Neural cell (in vitro differentiated cells): ENCODE measurements around the gene NCLN. TPM values are rescaled to one million over a fixed set of nuclear protein-coding genes. Genes with fewer than 3 reads are reported as not detected.

Experiments used
- H2AFZ ChIP-seq: fragments of 200-600, 300-800 bp; sonication (generic), shearing (Covaris generic); 2 replicates; pipeline ENCODE4 v1.6.0; 2014; ENCODE audit warnings: low read depth, mild to moderate bottlenecking, antibody characterized with exemption, low read length, moderate library complexity
- H3F3A ChIP-seq: fragments of 200-600 bp; shearing (Covaris generic); 2 replicates; pipeline ENCODE4 v1.6.1; 2016; ENCODE audit warnings: mild to moderate bottlenecking, moderate library complexity, mixed read lengths, antibody characterized with exemption, low read length; ENCODE audit not compliant: insufficient read depth, poor library complexity, severe bottlenecking
- H3K27ac ChIP-seq: fragments of 200-600, 300-800 bp; sonication (generic), shearing (Covaris generic); 2 replicates; pipeline ENCODE4 v1.5.1; 2014; ENCODE audit warnings: mild to moderate bottlenecking, low read length, moderate library complexity
- H3K27me3 ChIP-seq: fragments of 300-800, 200-600 bp; sonication (generic), shearing (Covaris generic); 2 replicates; pipeline ENCODE4 v1.6.0; 2014; ENCODE audit warnings: mild to moderate bottlenecking, low read depth, low read length, moderate library complexity; ENCODE audit not compliant: insufficient read depth
- H3K36me3 ChIP-seq: fragments of 300-800, 200-600 bp; sonication (generic), shearing (Covaris generic); 2 replicates; pipeline ENCODE4 v1.5.1; 2014; ENCODE audit warnings: mild to moderate bottlenecking, antibody characterized with exemption, low read length, moderate library complexity; ENCODE audit not compliant: insufficient read depth
- H3K4me2 ChIP-seq: fragments of 300-800, 200-600 bp; sonication (generic), shearing (Covaris generic); 2 replicates; pipeline ENCODE4 v1.6.0; 2014; ENCODE audit warnings: mild to moderate bottlenecking, low read length
- H3K4me3 ChIP-seq: fragments of 300-800, 200-600 bp; sonication (generic), shearing (Covaris generic); 2 replicates; pipeline ENCODE4 v1.5.1; 2014; ENCODE audit warnings: mild to moderate bottlenecking, low read length, moderate library complexity
- H3K79me2 ChIP-seq: fragments of 200-600 bp; shearing (Covaris generic); replicated peaks from 2 replicates; pipeline ENCODE4 v1.6.0; 2014; ENCODE audit warnings: mild to moderate bottlenecking, low read length, moderate library complexity; ENCODE audit not compliant: insufficient read depth
- H3K9ac ChIP-seq: fragments of 300-800, 200-600 bp; sonication (generic), shearing (Covaris generic); 2 replicates; pipeline ENCODE4 v1.6.1; 2016; ENCODE audit warnings: mild to moderate bottlenecking, low read length, mixed read lengths
- H3K9me2 ChIP-seq: fragments of 200-600 bp; shearing (Covaris generic); 2 replicates; pipeline ENCODE4 v1.6.1; 2016; ENCODE audit warnings: mild to moderate bottlenecking, low read length, mixed read lengths; ENCODE audit not compliant: insufficient read depth
- H3K9me3 ChIP-seq: fragments of 200-600, 300-800 bp; sonication (generic), shearing (Covaris generic); 2 replicates; pipeline ENCODE4 v1.6.1; 2016; ENCODE audit warnings: mild to moderate bottlenecking, mixed run types, low read length, moderate library complexity, mixed read lengths
- H4K20me1 ChIP-seq: fragments of 200-600 bp; shearing (Covaris generic); 2 replicates; pipeline ENCODE4 v1.6.1; 2016; ENCODE audit warnings: mild to moderate bottlenecking, mixed run types; ENCODE audit not compliant: insufficient read depth
- EP300 ChIP-seq: fragments of 450-650 bp; conservative IDR thresholded peaks from 2 replicates; pipeline ENCODE4 v1.6.1; 2014; ENCODE audit warnings: antibody characterized with exemption, mild to moderate bottlenecking, moderate library complexity; ENCODE audit not compliant: poor library complexity, severe bottlenecking
- EZH2 ChIP-seq: fragments of 200-600, 300-800 bp; shearing (Covaris generic), sonication (generic); IDR thresholded peaks from 2 replicates; pipeline ENCODE4 v1.6.1; 2014; ENCODE audit warnings: antibody characterized with exemption, low read length, borderline replicate concordance, mild to moderate bottlenecking; ENCODE audit not compliant: insufficient read depth, poor library complexity, severe bottlenecking
- MXI1 ChIP-seq: fragments of 450-650 bp; conservative IDR thresholded peaks from 2 replicates; pipeline ENCODE4 v1.6.1; 2014; ENCODE audit warnings: antibody characterized with exemption, mild to moderate bottlenecking; ENCODE audit not compliant: poor library complexity, severe bottlenecking
- POLR2AphosphoS5 ChIP-seq: IDR thresholded peaks from 2 replicates; pipeline ENCODE4 v1.6.1; 2012
- RAD21 ChIP-seq: fragments of 450-650 bp; conservative IDR thresholded peaks from 2 replicates; pipeline ENCODE4 v1.6.1; 2014; ENCODE audit warnings: antibody characterized with exemption, mild to moderate bottlenecking, moderate library complexity
- SMC3 ChIP-seq: fragments of 450-650 bp; conservative IDR thresholded peaks from 2 replicates; pipeline ENCODE4 v1.6.1; 2014; ENCODE audit warnings: antibody characterized with exemption, mild to moderate bottlenecking, moderate library complexity; ENCODE audit not compliant: poor library complexity
- TAF1 ChIP-seq: IDR thresholded peaks from 2 replicates; pipeline ENCODE4 v1.6.1; 2012; ENCODE audit warnings: low read depth
- polyA plus RNA-seq: library from polyadenylated mRNA; depleted of rRNA; stranded (reverse); fragments of >200 nt; gene quantifications from 2 replicates; pipeline ENCODE4 v1.2.3, GENCODE V29; 2014
- TF ChIP-seq, protein P1 (sequence below): fragments of 450-650 bp; IDR thresholded peaks from 2 replicates; pipeline ENCODE4 v1.5.1; 2014; ENCODE audit warnings: antibody characterized with exemption, mild to moderate bottlenecking, moderate library complexity; ENCODE audit not compliant: poor library complexity, severe bottlenecking
- TF ChIP-seq, protein P2 (sequence below): IDR thresholded peaks from 2 replicates; pipeline ENCODE4 v1.6.1; 2012; ENCODE audit warnings: borderline replicate concordance

The NCLN gene
- polyA plus RNA-seq, 1 donor from 2014 or later, result 23.5 TPM

- H3K79me2 ChIP-seq, result no peaks in the 10 kb centered on the region
- no peaks in the 10 kb centered on the region for H3K27me3 ChIP-seq
- no peaks in the 10 kb centered on the region for H4K20me1 ChIP-seq
- no peak overlapping the region for H3K9ac ChIP-seq
- no peak overlapping the region for H2AFZ ChIP-seq
- H3K27ac ChIP-seq, result no peak overlapping the region
- H3K9me3 ChIP-seq, result no peaks in the 10 kb centered on the region
- no peaks in the 10 kb centered on the region for H3F3A ChIP-seq
- H3K4me3 ChIP-seq, result no peak overlapping the region
- no peak for TF ChIP-seq MXI1
- no peak for TF ChIP-seq EP300
- TF ChIP-seq POLR2AphosphoS5, result no peak
- TF ChIP-seq EZH2, result no peak
- no peak for TF ChIP-seq SMC3
- TF ChIP-seq, protein P1, sequence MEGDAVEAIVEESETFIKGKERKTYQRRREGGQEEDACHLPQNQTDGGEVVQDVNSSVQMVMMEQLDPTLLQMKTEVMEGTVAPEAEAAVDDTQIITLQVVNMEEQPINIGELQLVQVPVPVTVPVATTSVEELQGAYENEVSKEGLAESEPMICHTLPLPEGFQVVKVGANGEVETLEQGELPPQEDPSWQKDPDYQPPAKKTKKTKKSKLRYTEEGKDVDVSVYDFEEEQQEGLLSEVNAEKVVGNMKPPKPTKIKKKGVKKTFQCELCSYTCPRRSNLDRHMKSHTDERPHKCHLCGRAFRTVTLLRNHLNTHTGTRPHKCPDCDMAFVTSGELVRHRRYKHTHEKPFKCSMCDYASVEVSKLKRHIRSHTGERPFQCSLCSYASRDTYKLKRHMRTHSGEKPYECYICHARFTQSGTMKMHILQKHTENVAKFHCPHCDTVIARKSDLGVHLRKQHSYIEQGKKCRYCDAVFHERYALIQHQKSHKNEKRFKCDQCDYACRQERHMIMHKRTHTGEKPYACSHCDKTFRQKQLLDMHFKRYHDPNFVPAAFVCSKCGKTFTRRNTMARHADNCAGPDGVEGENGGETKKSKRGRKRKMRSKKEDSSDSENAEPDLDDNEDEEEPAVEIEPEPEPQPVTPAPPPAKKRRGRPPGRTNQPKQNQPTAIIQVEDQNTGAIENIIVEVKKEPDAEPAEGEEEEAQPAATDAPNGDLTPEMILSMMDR, result no peak
- TF ChIP-seq RAD21, result no peak
- TF ChIP-seq TAF1, result no peak
- TF ChIP-seq, protein P2, sequence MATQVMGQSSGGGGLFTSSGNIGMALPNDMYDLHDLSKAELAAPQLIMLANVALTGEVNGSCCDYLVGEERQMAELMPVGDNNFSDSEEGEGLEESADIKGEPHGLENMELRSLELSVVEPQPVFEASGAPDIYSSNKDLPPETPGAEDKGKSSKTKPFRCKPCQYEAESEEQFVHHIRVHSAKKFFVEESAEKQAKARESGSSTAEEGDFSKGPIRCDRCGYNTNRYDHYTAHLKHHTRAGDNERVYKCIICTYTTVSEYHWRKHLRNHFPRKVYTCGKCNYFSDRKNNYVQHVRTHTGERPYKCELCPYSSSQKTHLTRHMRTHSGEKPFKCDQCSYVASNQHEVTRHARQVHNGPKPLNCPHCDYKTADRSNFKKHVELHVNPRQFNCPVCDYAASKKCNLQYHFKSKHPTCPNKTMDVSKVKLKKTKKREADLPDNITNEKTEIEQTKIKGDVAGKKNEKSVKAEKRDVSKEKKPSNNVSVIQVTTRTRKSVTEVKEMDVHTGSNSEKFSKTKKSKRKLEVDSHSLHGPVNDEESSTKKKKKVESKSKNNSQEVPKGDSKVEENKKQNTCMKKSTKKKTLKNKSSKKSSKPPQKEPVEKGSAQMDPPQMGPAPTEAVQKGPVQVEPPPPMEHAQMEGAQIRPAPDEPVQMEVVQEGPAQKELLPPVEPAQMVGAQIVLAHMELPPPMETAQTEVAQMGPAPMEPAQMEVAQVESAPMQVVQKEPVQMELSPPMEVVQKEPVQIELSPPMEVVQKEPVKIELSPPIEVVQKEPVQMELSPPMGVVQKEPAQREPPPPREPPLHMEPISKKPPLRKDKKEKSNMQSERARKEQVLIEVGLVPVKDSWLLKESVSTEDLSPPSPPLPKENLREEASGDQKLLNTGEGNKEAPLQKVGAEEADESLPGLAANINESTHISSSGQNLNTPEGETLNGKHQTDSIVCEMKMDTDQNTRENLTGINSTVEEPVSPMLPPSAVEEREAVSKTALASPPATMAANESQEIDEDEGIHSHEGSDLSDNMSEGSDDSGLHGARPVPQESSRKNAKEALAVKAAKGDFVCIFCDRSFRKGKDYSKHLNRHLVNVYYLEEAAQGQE, result no peak
- H3K9me2 ChIP-seq, result no peaks in the 10 kb centered on the region
- no peaks in the 10 kb centered on the region for H3K36me3 ChIP-seq
- no peak overlapping the region for H3K4me2 ChIP-seq
These were observed 13.4 kb downstream of the NCLN start for GRCh38 chr19:3198901-3199700.

- Histone ChIP-seq H3K9me2 (no peaks in the 10 kb centered on the region), H3K9ac (no peak overlapping the region), H3K4me2 (no peak overlapping the region), H3F3A (no peaks in the 10 kb centered on the region), H2AFZ (no peak overlapping the region), H3K9me3 (no peaks in the 10 kb centered on the region), H3K36me3 (no peaks in the 10 kb centered on the region), H3K4me3 (no peak overlapping the region), H3K27me3 (no peaks in the 10 kb centered on the region), H4K20me1 (no peaks in the 10 kb centered on the region), H3K79me2 (no peaks in the 10 kb centered on the region), H3K27ac (no peak overlapping the region)
- no peak for TF ChIP-seq RAD21
- no peak for TF ChIP-seq POLR2AphosphoS5
- TF ChIP-seq MXI1, result no peak
- TF ChIP-seq SMC3, result no peak
- no peak for TF ChIP-seq EP300
- no peak for TF ChIP-seq EZH2
- TF ChIP-seq, protein P1, result no peak
- TF ChIP-seq, protein P2, result no peak
- no peak for TF ChIP-seq TAF1
These were observed 15.5 kb downstream of the NCLN start for GRCh38 chr19:3201072-3201700.
